Measurements from ENCODE around the gene RUNDC3A. TPM values are rescaled to one million over a fixed set of nuclear protein-coding genes. Genes with fewer than 3 reads are reported as not detected.

The RUNDC3A gene
- total and polyA plus RNA-seq, 2 of the 13 experiments (the other 11 are each of a cell fraction or from before 2014, with no cell fraction given) = 0.25 TPM; not detected in 1

- Histone ChIP-seq H3K36me3 (replicated peaks in 1 of 2; ENCODE audit: control insufficient read depth in 1 of 2, insufficient read depth in 2 of 2, low read length in 2 of 2) (no peaks in the 10 kb centered on the region), H3K4me2 (ENCODE audit: low read depth, low read length) (peak within 1 kb of the TSS; percentile 98), H3K9ac (ENCODE audit: insufficient read depth, low read depth, low read length) (peak within 1 kb of the TSS; percentile 67; the same call in 1 of the 2 replicates), H3K27ac (ENCODE audit: extremely low read length, insufficient read depth, low read length) (no peak within 1 kb of the TSS), H3K79me2 (ENCODE audit: insufficient read depth, low read length) (no peaks in the 10 kb centered on the region), H3K9me3 (ENCODE audit: low read length) (no peaks in the 10 kb centered on the region), H3K4me1 (ENCODE audit: insufficient read depth, low read length) (peaks cover 55% of the 10 kb centered on the region), H3K27me3 (ENCODE audit: control insufficient read depth in 1 of 2, insufficient read depth in 2 of 2, low read length in 2 of 2) (peaks cover 1 to 14% of the 10 kb centered on the region in 2 experiments; a peak in 3 of 5 replicates), H2AFZ (ENCODE audit: low read length) (peak within 1 kb of the TSS; percentile 23), H3K4me3 (replicated peaks in 1 of 3; ENCODE audit: insufficient read depth in 1 of 3, low read depth in 2 of 3, low read length in 3 of 3) (peak within 1 kb of the TSS; percentile 75 to 82 (median 76)), H4K20me1 (ENCODE audit: insufficient read depth, low read length) (no peaks in the 10 kb centered on the region)
- 1% methylated on average over 13 of the region's 63 CpGs for WGBS (ENCODE audit: low lambda C conversion rate)
- ATAC-seq = peak; percentile 82
- in situ Hi-C loops (cut with HindIII; ENCODE audit: extremely low pct_ligation_motif_present, low pct_unique_long_range_greater_than_20kb) = no loop called here
- intact Hi-C loops (cut with micrococcal nuclease; ENCODE audit: unreplicated experiment) = no loop called here
- ChIA-PET POLR2A (interaction anchor here (0.7 to 3.2 kb wide), 6 partner anchors 9 to 535 kb away, joined by 3 to 19 read pairs (median 5); partner anchors contain the start of genes GRN and UBTF), CTCF (ENCODE audit: low intra/inter-chr PET ratio, low total read pairs) (interaction anchor here (1.8 kb wide), 1 partner anchor 9 kb away, joined by 9 read pairs; no protein-coding TSS in a partner anchor)
- no peak for FAIRE-seq
- BruUV-seq (replicated peaks) = no TSS peak
- DNase-seq (ENCODE audit: low spot score) = no peak
- TF ChIP-seq ARID2 (CRISPR knock-in tag; IDR thresholded peaks at IDR 0.05; ENCODE audit: borderline replicate concordance) (no peak), MED1 (CRISPR knock-in tag; IDR thresholded peaks at IDR 0.05) (no peak; the same call in 1 of the 2 replicates), SPEN (CRISPR knock-in tag; IDR thresholded peaks at IDR 0.05; ENCODE audit: low read depth) (peak; percentile 36; the same call in 1 of the 2 replicates), ZNF350 (CRISPR knock-in tag; IDR thresholded peaks at IDR 0.05; ENCODE audit: borderline replicate concordance, low read depth) (no peak), GTF2F1 (IDR thresholded peaks at IDR 0.05; ENCODE audit: low read length) (no peak), GMEB2 (CRISPR knock-in tag; IDR thresholded peaks at IDR 0.05; ENCODE audit: low read depth) (no peak), HMGA1 (CRISPR knock-in tag; conservative IDR thresholded peaks at IDR 0.05) (no peak), ZNF788 (CRISPR knock-in tag; IDR thresholded peaks at IDR 0.05; ENCODE audit: borderline replicate concordance) (no peak), TARDBP (CRISPR knock-in tag; IDR thresholded peaks at IDR 0.05) (no peak), MAFK (conservative IDR thresholded peaks at IDR 0.05 in 1 of 2, IDR thresholded peaks at IDR 0.05 in 1 of 2; ENCODE audit: low read length in 2 of 2) (no peak), ZBTB25 (CRISPR knock-in tag; IDR thresholded peaks at IDR 0.05) (no peak), ZSCAN25 (CRISPR knock-in tag; IDR thresholded peaks at IDR 0.05) (0 out of 2 replicates have a peak, but pooled peaks have one; percentile 51), ZNF468 (CRISPR knock-in tag; IDR thresholded peaks at IDR 0.05) (no peak), HNRNPH1 (optimal IDR thresholded peaks at IDR 0.05; ENCODE audit: low read depth, low read length) (no peak), JUN (CRISPR knock-in tag; IDR thresholded peaks at IDR 0.05) (no peak), RNF2 (conservative IDR thresholded peaks at IDR 0.05; ENCODE audit: low read depth) (0 out of 2 replicates have a peak, but pooled peaks have one; percentile 54), ZNF709 (CRISPR knock-in tag; IDR thresholded peaks at IDR 0.05) (0 out of 2 replicates have a peak, but pooled peaks have one; percentile 44), ZNF616 (CRISPR knock-in tag; IDR thresholded peaks at IDR 0.05; ENCODE audit: low read depth) (peak; percentile 71; the same call in 1 of the 2 replicates)
- TF ChIP-seq, protein P1, sequence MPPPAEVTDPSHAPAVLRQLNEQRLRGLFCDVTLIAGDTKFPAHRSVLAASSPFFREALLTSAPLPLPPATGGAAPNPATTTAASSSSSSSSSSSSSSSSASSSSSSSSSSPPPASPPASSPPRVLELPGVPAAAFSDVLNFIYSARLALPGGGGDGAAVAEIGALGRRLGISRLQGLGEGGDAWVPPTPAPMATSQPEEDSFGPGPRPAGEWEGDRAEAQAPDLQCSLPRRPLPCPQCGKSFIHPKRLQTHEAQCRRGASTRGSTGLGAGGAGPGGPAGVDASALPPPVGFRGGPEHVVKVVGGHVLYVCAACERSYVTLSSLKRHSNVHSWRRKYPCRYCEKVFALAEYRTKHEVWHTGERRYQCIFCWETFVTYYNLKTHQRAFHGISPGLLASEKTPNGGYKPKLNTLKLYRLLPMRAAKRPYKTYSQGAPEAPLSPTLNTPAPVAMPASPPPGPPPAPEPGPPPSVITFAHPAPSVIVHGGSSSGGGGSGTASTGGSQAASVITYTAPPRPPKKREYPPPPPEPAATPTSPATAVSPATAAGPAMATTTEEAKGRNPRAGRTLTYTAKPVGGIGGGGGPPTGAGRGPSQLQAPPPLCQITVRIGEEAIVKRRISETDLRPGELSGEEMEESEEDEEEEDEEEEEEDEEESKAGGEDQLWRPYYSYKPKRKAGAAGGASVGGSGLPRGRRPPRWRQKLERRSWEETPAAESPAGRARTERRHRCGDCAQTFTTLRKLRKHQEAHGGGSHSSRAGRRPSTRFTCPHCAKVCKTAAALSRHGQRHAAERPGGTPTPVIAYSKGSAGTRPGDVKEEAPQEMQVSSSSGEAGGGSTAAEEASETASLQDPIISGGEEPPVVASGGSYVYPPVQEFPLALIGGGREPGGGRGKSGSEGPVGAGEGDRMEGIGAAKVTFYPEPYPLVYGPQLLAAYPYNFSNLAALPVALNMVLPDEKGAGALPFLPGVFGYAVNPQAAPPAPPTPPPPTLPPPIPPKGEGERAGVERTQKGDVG (CRISPR knock-in tag; IDR thresholded peaks at IDR 0.05; ENCODE audit: borderline replicate concordance) = no peak
Observed at GRCh38 chr17:44363613-44364159, 55.3 kb downstream of the RUNDC3A start, which contains the start of gene FAM171A2. FAM171A2 (minus strand) TSS chr17:44363853; CDS start chr17:44363714, 139 bp downstream.
